Measurements from ENCODE around the gene EGFR. TPM values are rescaled to one million over a fixed set of nuclear protein-coding genes. Genes with fewer than 3 reads are reported as not detected.

The EGFR gene
- total and polyA plus RNA-seq, 2 donors (not counting 3 experiments of a cell fraction or from before 2014, with no cell fraction given): 1.5 to 4.1 TPM

DNA sequence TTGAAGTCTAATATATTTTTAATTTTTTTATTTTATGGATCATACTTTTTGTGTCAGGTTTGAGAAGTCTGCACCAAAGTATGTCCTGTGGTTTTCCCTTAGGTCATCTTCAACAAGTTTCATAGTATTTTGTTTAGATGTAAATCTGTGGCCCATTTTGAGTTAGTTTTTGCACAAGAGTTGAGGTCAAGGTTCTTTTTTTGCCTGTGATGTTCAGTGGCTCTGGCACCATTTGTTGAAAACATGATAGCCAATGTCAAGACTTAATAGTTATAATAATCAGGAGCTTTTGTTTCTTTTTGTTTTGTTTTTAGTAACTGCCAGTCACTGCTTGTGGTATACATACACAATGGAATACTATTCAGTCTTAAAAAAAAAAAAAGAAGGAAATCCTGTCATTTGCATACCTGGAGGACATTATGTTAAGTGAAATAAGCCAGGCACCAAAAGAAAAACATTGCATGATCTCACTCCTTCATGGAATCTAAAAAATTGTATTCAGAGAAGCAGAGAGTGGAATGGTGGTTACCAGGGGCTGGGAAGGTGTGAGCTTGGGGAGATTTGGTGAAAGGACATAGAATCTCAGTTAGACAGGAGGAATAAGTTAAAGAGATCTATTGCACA is 61.3 kb downstream of the EGFR start:
- POLR2A ChIA-PET: no interaction called here

More for the DNA sequence above, 61.3 kb downstream of the EGFR start:
- Histone ChIP-seq H4K20me1 (replicated peaks; ENCODE audit: control insufficient read depth, extremely low read depth, insufficient read depth, low read length) (no peaks in the 10 kb centered on the region), H3K79me2 (ENCODE audit: control insufficient read depth, insufficient read depth, low read length) (no peaks in the 10 kb centered on the region), H3K4me2 (ENCODE audit: insufficient read depth, low read length) (no peak overlapping the region), H3K27me3 (ENCODE audit: control insufficient read depth in 2 of 2, insufficient read depth in 2 of 2, low read length in 2 of 2) (peaks cover 25 to 26% of the 10 kb centered on the region in 2 experiments), H3K27ac (ENCODE audit: insufficient read depth, low read depth, low read length) (no peak overlapping the region), H3K4me3 (replicated peaks in 1 of 3; ENCODE audit: insufficient read depth in 1 of 3, low read depth in 1 of 3, low read length in 3 of 3) (no peak overlapping the region), H3K9ac (replicated peaks; ENCODE audit: extremely low read depth, insufficient read depth, low read length) (no peak overlapping the region), H3K36me3 (ENCODE audit: control insufficient read depth in 2 of 2, extremely low read depth in 1 of 2, insufficient read depth in 2 of 2, low read length in 2 of 2) (no peaks in the 10 kb centered on the region), H3K9me3 (replicated peaks; ENCODE audit: control insufficient read depth, insufficient read depth, low read length) (no peaks in the 10 kb centered on the region), H2AFZ (ENCODE audit: low read depth, low read length) (no peak overlapping the region), H3K4me1 (ENCODE audit: control insufficient read depth, extremely low read depth, insufficient read depth, low read length) (no peaks in the 10 kb centered on the region), H3K9me1 (replicated peaks; ENCODE audit: control insufficient read depth, extremely low read depth, insufficient read depth, low read length) (no peaks in the 10 kb centered on the region)
- CTCF ChIA-PET: interaction anchor here (1.7 kb wide), 1 partner anchor 175 kb away, joined by 6 read pairs; no protein-coding TSS in a partner anchor
- intact Hi-C loops (cut with micrococcal nuclease) (no loop called here), dilution Hi-C loops (cut with MboI; ENCODE audit: extremely low pct_ligation_motif_present, low sequenced_read_pairs) (no loop called here)
- FAIRE-seq: peak; percentile 62
- TF ChIP-seq POLR2AphosphoS5 (IDR thresholded peaks at IDR 0.05; ENCODE audit: insufficient read depth, low read depth, low read length) (no peak), FOS (IDR thresholded peaks at IDR 0.05; ENCODE audit: borderline replicate concordance, insufficient read depth, low read length) (no peak), JUN (IDR thresholded peaks at IDR 0.05; ENCODE audit: borderline replicate concordance, insufficient read depth, insufficient read length, low read depth) (no peak), EZH2 (IDR thresholded peaks at IDR 0.05; ENCODE audit: borderline replicate concordance, low read depth, low read length, severe bottlenecking) (no peak), GATA2 (IDR thresholded peaks at IDR 0.05; ENCODE audit: insufficient read depth, insufficient read length, low read depth, low read length) (no peak), MYC (IDR thresholded peaks at IDR 0.05; ENCODE audit: low read depth, low read length) (no peak), POLR2A (IDR thresholded peaks at IDR 0.05; ENCODE audit: low read depth, low read length) (no peak)
- TF ChIP-seq, protein P1, sequence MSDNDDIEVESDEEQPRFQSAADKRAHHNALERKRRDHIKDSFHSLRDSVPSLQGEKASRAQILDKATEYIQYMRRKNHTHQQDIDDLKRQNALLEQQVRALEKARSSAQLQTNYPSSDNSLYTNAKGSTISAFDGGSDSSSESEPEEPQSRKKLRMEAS (IDR thresholded peaks at IDR 0.05; ENCODE audit: insufficient read depth, insufficient read length): no peak
- TF ChIP-seq, protein P2, sequence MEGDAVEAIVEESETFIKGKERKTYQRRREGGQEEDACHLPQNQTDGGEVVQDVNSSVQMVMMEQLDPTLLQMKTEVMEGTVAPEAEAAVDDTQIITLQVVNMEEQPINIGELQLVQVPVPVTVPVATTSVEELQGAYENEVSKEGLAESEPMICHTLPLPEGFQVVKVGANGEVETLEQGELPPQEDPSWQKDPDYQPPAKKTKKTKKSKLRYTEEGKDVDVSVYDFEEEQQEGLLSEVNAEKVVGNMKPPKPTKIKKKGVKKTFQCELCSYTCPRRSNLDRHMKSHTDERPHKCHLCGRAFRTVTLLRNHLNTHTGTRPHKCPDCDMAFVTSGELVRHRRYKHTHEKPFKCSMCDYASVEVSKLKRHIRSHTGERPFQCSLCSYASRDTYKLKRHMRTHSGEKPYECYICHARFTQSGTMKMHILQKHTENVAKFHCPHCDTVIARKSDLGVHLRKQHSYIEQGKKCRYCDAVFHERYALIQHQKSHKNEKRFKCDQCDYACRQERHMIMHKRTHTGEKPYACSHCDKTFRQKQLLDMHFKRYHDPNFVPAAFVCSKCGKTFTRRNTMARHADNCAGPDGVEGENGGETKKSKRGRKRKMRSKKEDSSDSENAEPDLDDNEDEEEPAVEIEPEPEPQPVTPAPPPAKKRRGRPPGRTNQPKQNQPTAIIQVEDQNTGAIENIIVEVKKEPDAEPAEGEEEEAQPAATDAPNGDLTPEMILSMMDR (IDR thresholded peaks at IDR 0.05; ENCODE audit: extremely low read depth in 1 of 2, insufficient read depth in 1 of 2, low read depth in 1 of 2, low read length in 2 of 2): no peak
- no peak for DNase-seq (ENCODE audit: low read depth, low spot score)
- BruUV-seq (replicated peaks): no TSS peak

All from endothelial cell of umbilical vein (primary cell).